Naive thymus-derived CD4-positive, alpha-beta T cell (primary cell): Measurements from ENCODE around the gene UGT1A8. TPM values are rescaled to one million over a fixed set of nuclear protein-coding genes. Genes with fewer than 3 reads are reported as not detected.

ENCODE experiments used
- ATAC-seq: fragments of 150-1000 bp; cut with Tn5 transposase; 2 replicates; pipeline ENCODE4 v1.10.0; 2021; ENCODE audit warnings: mild to moderate bottlenecking, moderate library complexity
- CTCF ChIA-PET: fragments of 350-600 bp; sonication (Branson Sonifier 250); formaldehyde crosslinking; loops from one replicate; lab custom pipeline; 2021; ENCODE audit warnings: antibody characterized with exemption; lab: Charles Lee
- POLR2A ChIA-PET: fragments of 350-600 bp; sonication (Branson Sonifier 250); formaldehyde crosslinking; loops from one replicate; lab custom pipeline; 2021; ENCODE audit warnings: antibody characterized with exemption, inconsistent platforms; lab: Charles Lee
- DNase-seq, 9 donors: peaks; one replicate each; pipeline versions ENCODE4 v3.0.0 to v3.0.0-alpha.2; 2020 to 2022; ENCODE audit warnings: mixed read lengths in 1 of 9
- H3K27ac ChIP-seq: one replicate; pipeline ENCODE4 v1.7.0; 2013; ENCODE audit warnings: mild to moderate bottlenecking, low read depth, low read length, moderate library complexity
- H3K27me3 ChIP-seq, 2 donors: one replicate each; pipeline ENCODE4 v1.7.0; 2013; ENCODE audit warnings: low read length in 2 of 2, mild to moderate bottlenecking in 2 of 2, moderate library complexity in 2 of 2; ENCODE audit not compliant: control insufficient read depth in 2 of 2, insufficient read depth in 2 of 2
- H3K36me3 ChIP-seq, 3 experiments: 1 replicate in 2 of 3; 2 replicates in 1 of 3; pipeline ENCODE4 v1.7.0; 2013; ENCODE audit warnings: low read length in 3 of 3, mild to moderate bottlenecking in 3 of 3, moderate library complexity in 1 of 3; ENCODE audit not compliant: insufficient read depth in 3 of 3, control insufficient read depth in 2 of 3
- H3K4me1 ChIP-seq, 2 donors: one replicate each; pipeline ENCODE4 v1.7.0; 2013; ENCODE audit warnings: low read length in 2 of 2, mild to moderate bottlenecking in 2 of 2, moderate library complexity in 1 of 2; ENCODE audit not compliant: control insufficient read depth in 2 of 2, insufficient read depth in 2 of 2
- H3K4me3 ChIP-seq: 2 replicates; pipeline ENCODE4 v1.7.0; 2013; ENCODE audit warnings: mild to moderate bottlenecking, low read length
- H3K9me3 ChIP-seq, 3 experiments: 1 replicate in 2 of 3; 2 replicates in 1 of 3; pipeline ENCODE4 v1.7.0; 2013; ENCODE audit warnings: low read length in 3 of 3; ENCODE audit not compliant: control insufficient read depth in 2 of 3
- H3K27ac Mint-ChIP-seq, 9 donors: one replicate each; pipeline ENCODE4 v1.8.0; 2020 to 2022; ENCODE audit warnings: mixed read lengths in 9 of 9, mild to moderate bottlenecking in 8 of 9, moderate library complexity in 5 of 9, inconsistent platforms in 2 of 9
- H3K27me3 Mint-ChIP-seq, 5 donors: one replicate each; pipeline ENCODE4 v1.8.0; 2021 to 2022; ENCODE audit warnings: mixed read lengths in 5 of 5, mild to moderate bottlenecking in 1 of 5
- H3K36me3 Mint-ChIP-seq, 5 donors: one replicate each; pipeline ENCODE4 v1.8.0; 2020 to 2022; ENCODE audit warnings: mixed read lengths in 5 of 5, mild to moderate bottlenecking in 3 of 5, inconsistent platforms in 1 of 5
- H3K4me1 Mint-ChIP-seq, 7 donors: one replicate each; pipeline ENCODE4 v1.8.0; 2020 to 2022; ENCODE audit warnings: mixed read lengths in 7 of 7, mild to moderate bottlenecking in 3 of 7, inconsistent platforms in 1 of 7
- H3K4me3 Mint-ChIP-seq, 10 donors: one replicate each; pipeline ENCODE4 v1.8.0; 2020 to 2022; ENCODE audit warnings: mild to moderate bottlenecking in 10 of 10, mixed read lengths in 10 of 10, moderate library complexity in 6 of 10, inconsistent platforms in 2 of 10
- H3K9me3 Mint-ChIP-seq, 11 donors: one replicate each; pipeline ENCODE4 v1.8.0; 2020 to 2022; ENCODE audit warnings: mixed read lengths in 11 of 11, mild to moderate bottlenecking in 4 of 11, inconsistent platforms in 1 of 11, moderate library complexity in 1 of 11
- intact Hi-C, 2 donors: fragments of 100-400 bp; cut with micrococcal nuclease; formaldehyde crosslinking; loops; one replicate each; pipeline ENCODE4 v1.15.1; 2023
- polyA plus RNA-seq, 2 donors: library from polyadenylated mRNA; unstranded; fragments of 300-500 nt; fragmentation: Illumina TruSeq; gene quantifications; one replicate each; pipeline ENCODE4 v1.2.3, GENCODE V29; 2021
- total RNA-seq, 6 experiments: library from RNA in 5 of 6; stranded (reverse) in 5 of 6; gene quantifications; 1 replicate in 5 of 6; 2 replicates in 1 of 6; pipeline ENCODE4 v1.2.3 and lab custom pipeline; 2021 to 2026

UGT1A8 gene
- total and polyA plus RNA-seq, 7 experiments from 2014 or later = not detected

GRCh38 chr2:233706720-233707119, 89.3 kb downstream of the UGT1A8 start:
- Mint-ChIP-seq H3K36me3 (peaks cover 0 to 5% (median 0%) of the 10 kb centered on the region in 5 donors), H3K27me3 (peaks cover 13 to 33% (median 19%) of the 10 kb centered on the region in 5 donors), H3K27ac (no peak overlapping the region), H3K4me3 (no peak overlapping the region), H3K9me3 (peaks cover 0 to 10% (median 3%) of the 10 kb centered on the region in 11 donors), H3K4me1 (no peaks in the 10 kb centered on the region)
- Histone ChIP-seq H3K4me3 (no peak overlapping the region), H3K36me3 (no peaks in the 10 kb centered on the region), H3K27me3 (peaks cover 0 to 7% of the 10 kb centered on the region in 2 donors), H3K4me1 (no peaks in the 10 kb centered on the region), H3K9me3 (no peaks in the 10 kb centered on the region), H3K27ac (no peak overlapping the region)
- POLR2A ChIA-PET = no interaction called here
- ATAC-seq (no peak), DNase-seq (no peak)
- intact Hi-C loops = no loop called here
- CTCF ChIA-PET = no interaction called here

GRCh38 chr2:233707940-233708644, 90.7 kb downstream of the UGT1A8 start:
- no peak for ATAC-seq
- H3K4me3 ChIP-seq = no peak overlapping the region

GRCh38 chr2:233708942-233709341, 91.5 kb downstream of the UGT1A8 start:
- POLR2A ChIA-PET = no interaction called here
- Mint-ChIP-seq H3K36me3 (peaks cover 0 to 4% (median 0%) of the 10 kb centered on the region in 5 donors), H3K27me3 (peaks cover 20 to 36% (median 25%) of the 10 kb centered on the region in 5 donors), H3K27ac (no peak overlapping the region), H3K4me3 (no peak overlapping the region), H3K4me1 (peaks cover 0 to 4% (median 0%) of the 10 kb centered on the region in 7 donors), H3K9me3 (peaks cover 0 to 8% (median 3%) of the 10 kb centered on the region in 11 donors)
- intact Hi-C loops = no loop called here
- CTCF ChIA-PET = no interaction called here
- DNase-seq = no peak
- H3K27me3 ChIP-seq = peaks cover 0 to 7% of the 10 kb centered on the region in 2 donors
- no peak overlapping the region for H3K4me3 ChIP-seq
- no peaks in the 10 kb centered on the region for H3K36me3 ChIP-seq
- no peak overlapping the region for H3K27ac ChIP-seq
- ATAC-seq = no peak
- H3K9me3 ChIP-seq = no peaks in the 10 kb centered on the region
- no peaks in the 10 kb centered on the region for H3K4me1 ChIP-seq

More at GRCh38 chr2:233707940-233708644, 90.7 kb downstream of the UGT1A8 start:
- ChIA-PET CTCF (no interaction called here), POLR2A (no interaction called here)
- Histone ChIP-seq H3K36me3 (no peaks in the 10 kb centered on the region), H3K27me3 (peaks cover 0 to 7% of the 10 kb centered on the region in 2 donors), H3K4me1 (no peaks in the 10 kb centered on the region), H3K9me3 (no peaks in the 10 kb centered on the region), H3K27ac (no peak overlapping the region)
- intact Hi-C loops = no loop called here
- Mint-ChIP-seq H3K4me1 (no peaks in the 10 kb centered on the region), H3K27me3 (peaks cover 13 to 31% (median 25%) of the 10 kb centered on the region in 5 donors), H3K27ac (no peak overlapping the region), H3K4me3 (no peak overlapping the region), H3K9me3 (peaks cover 0 to 10% (median 3%) of the 10 kb centered on the region in 11 donors), H3K36me3 (peaks cover 0 to 5% (median 0%) of the 10 kb centered on the region in 5 donors)
- DNase-seq = no peak

GRCh38 chr2:233711312-233712008, 94.0 kb downstream of the UGT1A8 start:
- Mint-ChIP-seq H3K27ac (peak overlapping the region in 1 of 9 donors; percentile 17), H3K4me1 (peaks cover 0 to 5% (median 0%) of the 10 kb centered on the region in 7 donors), H3K27me3 (peaks cover 21 to 40% (median 23%) of the 10 kb centered on the region in 5 donors), H3K4me3 (no peak overlapping the region), H3K9me3 (no peaks in the 10 kb centered on the region), H3K36me3 (no peaks in the 10 kb centered on the region)
- ATAC-seq (peak; percentile 75), DNase-seq (peak; percentile 16 to 66 (median 48))
- no peaks in the 10 kb centered on the region for H3K4me1 ChIP-seq
- no peaks in the 10 kb centered on the region for H3K9me3 ChIP-seq
- ChIA-PET POLR2A (no interaction called here), CTCF (interaction anchor here (1.1 to 1.7 kb wide), 3 partner anchors 80 to 791 kb away, joined by 3 to 5 read pairs (median 3); no protein-coding TSS in a partner anchor)
- no peaks in the 10 kb centered on the region for H3K36me3 ChIP-seq
- peaks cover 0 to 6% of the 10 kb centered on the region in 2 donors for H3K27me3 ChIP-seq
- no peak overlapping the region for H3K27ac ChIP-seq
- H3K4me3 ChIP-seq = no peak overlapping the region
- intact Hi-C loops = loop anchor here (2.0 to 5.0 kb wide), 7 partner anchors 145 to 1105 kb away; partner anchors contain the start of genes ATG16L1 (in 1 of the 2) and USP40 (in 1 of the 2)

GRCh38 chr2:233712611-233713261, 95.3 kb downstream of the UGT1A8 start, which contains the start of gene UGT1A5:
TSS of gene UGT1A5 (plus strand) at chr2:233712907. CDS start at chr2:233712992, 85 bp downstream.
- H3K9me3 Mint-ChIP-seq = no peaks in the 10 kb centered on the region
- H3K4me1 Mint-ChIP-seq = peaks cover 0 to 5% (median 0%) of the 10 kb centered on the region in 7 donors
- Histone ChIP-seq H3K4me3 (no peak within 1 kb of the TSS), H3K27me3 (peaks cover 0 to 6% of the 10 kb centered on the region in 2 donors), H3K9me3 (no peaks in the 10 kb centered on the region), H3K27ac (no peak within 1 kb of the TSS), H3K4me1 (no peaks in the 10 kb centered on the region), H3K36me3 (no peaks in the 10 kb centered on the region)
- no peak within 1 kb of the TSS for H3K27ac Mint-ChIP-seq
- H3K36me3 Mint-ChIP-seq = no peaks in the 10 kb centered on the region
- POLR2A ChIA-PET = no interaction called here
- peaks cover 15 to 44% (median 36%) of the 10 kb centered on the region in 5 donors for H3K27me3 Mint-ChIP-seq
- ATAC-seq (no peak), DNase-seq (no peak)
- intact Hi-C loops = loop anchor here in 1 of 2 donors (5.0 kb wide), 4 partner anchors 310 to 860 kb away; partner anchors contain the start of gene ATG16L1
- H3K4me3 Mint-ChIP-seq = no peak within 1 kb of the TSS
- CTCF ChIA-PET = interaction anchor here (1.3 kb wide), 1 partner anchor 788 kb away, joined by 3 read pairs; no protein-coding TSS in a partner anchor

GRCh38 chr2:233713262-233713615, 95.8 kb downstream of the UGT1A8 start:
- H3K27ac Mint-ChIP-seq = no peak overlapping the region
- intact Hi-C loops = loop anchor here in 1 of 2 donors (5.0 kb wide), 4 partner anchors 311 to 861 kb away; partner anchors contain the start of gene ATG16L1
- peaks cover 15 to 46% (median 40%) of the 10 kb centered on the region in 5 donors for H3K27me3 Mint-ChIP-seq

More at GRCh38 chr2:233713262-233713615, 95.8 kb downstream of the UGT1A8 start:
- Histone ChIP-seq H3K4me3 (no peak overlapping the region), H3K4me1 (no peaks in the 10 kb centered on the region), H3K36me3 (no peaks in the 10 kb centered on the region), H3K9me3 (no peaks in the 10 kb centered on the region), H3K27ac (no peak overlapping the region), H3K27me3 (peaks cover 0 to 3% of the 10 kb centered on the region in 2 donors)
- ChIA-PET CTCF (no interaction called here), POLR2A (no interaction called here)
- H3K4me1 Mint-ChIP-seq = peaks cover 0 to 5% (median 0%) of the 10 kb centered on the region in 7 donors
- no peak overlapping the region for H3K4me3 Mint-ChIP-seq
- ATAC-seq (no peak), DNase-seq (no peak)
- H3K9me3 Mint-ChIP-seq = no peaks in the 10 kb centered on the region
- no peaks in the 10 kb centered on the region for H3K36me3 Mint-ChIP-seq
